Neural cell (in vitro differentiated cells): ENCODE data around the gene POLA2.

Source experiments
- CTCF ChIP-seq: fragments of 450-650 bp; IDR thresholded peaks from 2 replicates; pipeline ENCODE4 v1.5.1; 2014; ENCODE audit warnings: antibody characterized with exemption, mild to moderate bottlenecking, moderate library complexity; ENCODE audit not compliant: poor library complexity, severe bottlenecking
- EP300 ChIP-seq: fragments of 450-650 bp; conservative IDR thresholded peaks from 2 replicates; pipeline ENCODE4 v1.6.1; 2014; ENCODE audit warnings: antibody characterized with exemption, mild to moderate bottlenecking, moderate library complexity; ENCODE audit not compliant: poor library complexity, severe bottlenecking
- MXI1 ChIP-seq: fragments of 450-650 bp; conservative IDR thresholded peaks from 2 replicates; pipeline ENCODE4 v1.6.1; 2014; ENCODE audit warnings: antibody characterized with exemption, mild to moderate bottlenecking; ENCODE audit not compliant: poor library complexity, severe bottlenecking
- POLR2AphosphoS5 ChIP-seq: IDR thresholded peaks from 2 replicates; pipeline ENCODE4 v1.6.1; 2012
- REST ChIP-seq: IDR thresholded peaks from 2 replicates; pipeline ENCODE4 v1.6.1; 2012; ENCODE audit warnings: borderline replicate concordance
- SMC3 ChIP-seq: fragments of 450-650 bp; conservative IDR thresholded peaks from 2 replicates; pipeline ENCODE4 v1.6.1; 2014; ENCODE audit warnings: antibody characterized with exemption, mild to moderate bottlenecking, moderate library complexity; ENCODE audit not compliant: poor library complexity

GRCh38 chr11:65251476-65251875 is 10.3 kb upstream of the POLA2 start:
- TF ChIP-seq CTCF, result no peak
- TF ChIP-seq EP300, result no peak
- TF ChIP-seq REST, result no peak
- no peak for TF ChIP-seq POLR2AphosphoS5
- TF ChIP-seq MXI1, result no peak
- no peak for TF ChIP-seq SMC3
